Neural cell (in vitro differentiated cells): ENCODE data around the gene VPS37B. TPM values are rescaled to one million over a fixed set of nuclear protein-coding genes. Genes with fewer than 3 reads are reported as not detected.

ENCODE experiments used
- H2AFZ ChIP-seq: fragments of 200-600, 300-800 bp; sonication (generic), shearing (Covaris generic); 2 replicates; pipeline ENCODE4 v1.6.0; 2014; ENCODE audit warnings: low read depth, mild to moderate bottlenecking, antibody characterized with exemption, low read length, moderate library complexity
- H3F3A ChIP-seq: fragments of 200-600 bp; shearing (Covaris generic); 2 replicates; pipeline ENCODE4 v1.6.1; 2016; ENCODE audit warnings: mild to moderate bottlenecking, moderate library complexity, mixed read lengths, antibody characterized with exemption, low read length; ENCODE audit not compliant: insufficient read depth, poor library complexity, severe bottlenecking
- H3K27ac ChIP-seq: fragments of 200-600, 300-800 bp; sonication (generic), shearing (Covaris generic); 2 replicates; pipeline ENCODE4 v1.5.1; 2014; ENCODE audit warnings: mild to moderate bottlenecking, low read length, moderate library complexity
- H3K27me3 ChIP-seq: fragments of 300-800, 200-600 bp; sonication (generic), shearing (Covaris generic); 2 replicates; pipeline ENCODE4 v1.6.0; 2014; ENCODE audit warnings: mild to moderate bottlenecking, low read depth, low read length, moderate library complexity; ENCODE audit not compliant: insufficient read depth
- H3K36me3 ChIP-seq: fragments of 300-800, 200-600 bp; sonication (generic), shearing (Covaris generic); 2 replicates; pipeline ENCODE4 v1.5.1; 2014; ENCODE audit warnings: mild to moderate bottlenecking, antibody characterized with exemption, low read length, moderate library complexity; ENCODE audit not compliant: insufficient read depth
- H3K4me2 ChIP-seq: fragments of 300-800, 200-600 bp; sonication (generic), shearing (Covaris generic); 2 replicates; pipeline ENCODE4 v1.6.0; 2014; ENCODE audit warnings: mild to moderate bottlenecking, low read length
- H3K4me3 ChIP-seq: fragments of 300-800, 200-600 bp; sonication (generic), shearing (Covaris generic); 2 replicates; pipeline ENCODE4 v1.5.1; 2014; ENCODE audit warnings: mild to moderate bottlenecking, low read length, moderate library complexity
- H3K79me2 ChIP-seq: fragments of 200-600 bp; shearing (Covaris generic); replicated peaks from 2 replicates; pipeline ENCODE4 v1.6.0; 2014; ENCODE audit warnings: mild to moderate bottlenecking, low read length, moderate library complexity; ENCODE audit not compliant: insufficient read depth
- H3K9ac ChIP-seq: fragments of 300-800, 200-600 bp; sonication (generic), shearing (Covaris generic); 2 replicates; pipeline ENCODE4 v1.6.1; 2016; ENCODE audit warnings: mild to moderate bottlenecking, low read length, mixed read lengths
- H3K9me2 ChIP-seq: fragments of 200-600 bp; shearing (Covaris generic); 2 replicates; pipeline ENCODE4 v1.6.1; 2016; ENCODE audit warnings: mild to moderate bottlenecking, low read length, mixed read lengths; ENCODE audit not compliant: insufficient read depth
- H3K9me3 ChIP-seq: fragments of 200-600, 300-800 bp; sonication (generic), shearing (Covaris generic); 2 replicates; pipeline ENCODE4 v1.6.1; 2016; ENCODE audit warnings: mild to moderate bottlenecking, mixed run types, low read length, moderate library complexity, mixed read lengths
- H4K20me1 ChIP-seq: fragments of 200-600 bp; shearing (Covaris generic); 2 replicates; pipeline ENCODE4 v1.6.1; 2016; ENCODE audit warnings: mild to moderate bottlenecking, mixed run types; ENCODE audit not compliant: insufficient read depth
- CTCF ChIP-seq: fragments of 450-650 bp; IDR thresholded peaks from 2 replicates; pipeline ENCODE4 v1.5.1; 2014; ENCODE audit warnings: antibody characterized with exemption, mild to moderate bottlenecking, moderate library complexity; ENCODE audit not compliant: poor library complexity, severe bottlenecking
- EP300 ChIP-seq: fragments of 450-650 bp; conservative IDR thresholded peaks from 2 replicates; pipeline ENCODE4 v1.6.1; 2014; ENCODE audit warnings: antibody characterized with exemption, mild to moderate bottlenecking, moderate library complexity; ENCODE audit not compliant: poor library complexity, severe bottlenecking
- MXI1 ChIP-seq: fragments of 450-650 bp; conservative IDR thresholded peaks from 2 replicates; pipeline ENCODE4 v1.6.1; 2014; ENCODE audit warnings: antibody characterized with exemption, mild to moderate bottlenecking; ENCODE audit not compliant: poor library complexity, severe bottlenecking
- POLR2AphosphoS5 ChIP-seq: IDR thresholded peaks from 2 replicates; pipeline ENCODE4 v1.6.1; 2012
- RAD21 ChIP-seq: fragments of 450-650 bp; conservative IDR thresholded peaks from 2 replicates; pipeline ENCODE4 v1.6.1; 2014; ENCODE audit warnings: antibody characterized with exemption, mild to moderate bottlenecking, moderate library complexity
- REST ChIP-seq: IDR thresholded peaks from 2 replicates; pipeline ENCODE4 v1.6.1; 2012; ENCODE audit warnings: borderline replicate concordance
- SMC3 ChIP-seq: fragments of 450-650 bp; conservative IDR thresholded peaks from 2 replicates; pipeline ENCODE4 v1.6.1; 2014; ENCODE audit warnings: antibody characterized with exemption, mild to moderate bottlenecking, moderate library complexity; ENCODE audit not compliant: poor library complexity
- TAF1 ChIP-seq: IDR thresholded peaks from 2 replicates; pipeline ENCODE4 v1.6.1; 2012; ENCODE audit warnings: low read depth
- polyA plus RNA-seq: library from polyadenylated mRNA; depleted of rRNA; stranded (reverse); fragments of >200 nt; gene quantifications from 2 replicates; pipeline ENCODE4 v1.2.3, GENCODE V29; 2014

The VPS37B gene
- polyA plus RNA-seq, 1 donor from 2014 or later, result 30.2 TPM

GRCh38 chr12:122873540-122873939 lies 22.4 kb downstream of the VPS37B start:
- H3F3A ChIP-seq, result peaks cover 12% of the 10 kb centered on the region
- H3K27me3 ChIP-seq, result no peaks in the 10 kb centered on the region
- H3K9me3 ChIP-seq, result no peaks in the 10 kb centered on the region
- H3K36me3 ChIP-seq, result no peaks in the 10 kb centered on the region
- H3K4me2 ChIP-seq, result no peak overlapping the region
- H3K79me2 ChIP-seq, result peaks cover 59% of the 10 kb centered on the region
- H3K9ac ChIP-seq, result peak overlapping the region; percentile 78
- H2AFZ ChIP-seq, result no peak overlapping the region
- H3K27ac ChIP-seq, result peak overlapping the region; percentile 97
- H4K20me1 ChIP-seq, result no peaks in the 10 kb centered on the region
- H3K4me3 ChIP-seq, result no peak overlapping the region
- no peak for TF ChIP-seq MXI1
- TF ChIP-seq EP300, result peak; percentile 37
- no peaks in the 10 kb centered on the region for H3K9me2 ChIP-seq

- TF ChIP-seq CTCF (no peak), TAF1 (no peak), REST (no peak), POLR2AphosphoS5 (no peak), SMC3 (no peak), RAD21 (no peak)
- peaks cover 12% of the 10 kb centered on the region for H3F3A ChIP-seq
- peak overlapping the region; percentile 78 for H3K9ac ChIP-seq
- peaks cover 56% of the 10 kb centered on the region for H3K79me2 ChIP-seq
- H3K27ac ChIP-seq, result peak overlapping the region; percentile 97
- no peaks in the 10 kb centered on the region for H3K9me2 ChIP-seq
- peak overlapping the region; percentile 76 for H3K4me2 ChIP-seq
- H3K27me3 ChIP-seq, result no peaks in the 10 kb centered on the region
- H3K36me3 ChIP-seq, result no peaks in the 10 kb centered on the region
- no peaks in the 10 kb centered on the region for H4K20me1 ChIP-seq
- peak overlapping the region; percentile 56 for H3K4me3 ChIP-seq
- H2AFZ ChIP-seq, result no peak overlapping the region
- no peaks in the 10 kb centered on the region for H3K9me3 ChIP-seq
Observed at GRCh38 chr12:122872815-122873361, 23.0 kb downstream of the VPS37B start.
